ENCODE measurements around the gene CERS3. TPM values are rescaled to one million over a fixed set of nuclear protein-coding genes. Genes with fewer than 3 reads are reported as not detected.

CERS3 gene
- total RNA-seq, 2 experiments from 2014 or later: 0.60 to 0.62 TPM

GRCh38 chr15:100553468-100553867, 24.7 kb upstream of the CERS3 start:
- no peak overlapping the region for H3K27ac Mint-ChIP-seq
- H3K9me3 Mint-ChIP-seq: peaks cover 9% of the 10 kb centered on the region
- DNase-seq: no peak
- H3K36me3 Mint-ChIP-seq (ENCODE audit: low read depth): peaks cover 51% of the 10 kb centered on the region
- no peak overlapping the region for H3K4me3 Mint-ChIP-seq
- no peaks in the 10 kb centered on the region for H3K4me1 Mint-ChIP-seq
- ChIA-PET POLR2A (no interaction called here), CTCF (no interaction called here)
- no peaks in the 10 kb centered on the region for H3K27me3 Mint-ChIP-seq

GRCh38 chr15:100547961-100548360, 19.2 kb upstream of the CERS3 start:
- peaks cover 26% of the 10 kb centered on the region for H3K36me3 Mint-ChIP-seq (ENCODE audit: low read depth)
- ChIA-PET CTCF (no interaction called here), POLR2A (no interaction called here)
- peaks cover 8% of the 10 kb centered on the region for H3K9me3 Mint-ChIP-seq
- no peak for DNase-seq
- no peak overlapping the region for H3K4me3 Mint-ChIP-seq
- H3K27ac Mint-ChIP-seq: no peak overlapping the region
- H3K4me1 Mint-ChIP-seq: peaks cover 3% of the 10 kb centered on the region
- no peaks in the 10 kb centered on the region for H3K27me3 Mint-ChIP-seq

- CTCF ChIA-PET: no interaction called here
- POLR2A ChIA-PET: no interaction called here
These were observed 16.2 kb upstream of the CERS3 start for GRCh38 chr15:100544946-100545345.

GRCh38 chr15:100544338-100544841, 15.6 kb upstream of the CERS3 start:
- peaks cover 3% of the 10 kb centered on the region for H3K36me3 Mint-ChIP-seq (ENCODE audit: low read depth)
- peaks cover 3% of the 10 kb centered on the region for H3K9me3 Mint-ChIP-seq
- no peak for DNase-seq
- peaks cover 3% of the 10 kb centered on the region for H3K4me1 Mint-ChIP-seq
- no peaks in the 10 kb centered on the region for H3K27me3 Mint-ChIP-seq
- no peak overlapping the region for H3K4me3 Mint-ChIP-seq
- CTCF ChIA-PET: no interaction called here
- POLR2A ChIA-PET: no interaction called here
- no peak overlapping the region for H3K27ac Mint-ChIP-seq

More at GRCh38 chr15:100544946-100545345, 16.2 kb upstream of the CERS3 start:
- Mint-ChIP-seq H3K4me3 (no peak overlapping the region), H3K27ac (no peak overlapping the region), H3K9me3 (peaks cover 3% of the 10 kb centered on the region), H3K36me3 (ENCODE audit: low read depth) (peaks cover 3% of the 10 kb centered on the region), H3K4me1 (peaks cover 3% of the 10 kb centered on the region), H3K27me3 (no peaks in the 10 kb centered on the region)
- no peak for DNase-seq

- Mint-ChIP-seq H3K9me3 (peaks cover 13% of the 10 kb centered on the region), H3K36me3 (ENCODE audit: low read depth) (peaks cover 8% of the 10 kb centered on the region), H3K27me3 (no peaks in the 10 kb centered on the region), H3K4me3 (no peak overlapping the region), H3K27ac (no peak overlapping the region), H3K4me1 (peaks cover 3% of the 10 kb centered on the region)
- DNase-seq: no peak
- ChIA-PET POLR2A (no interaction called here), CTCF (no interaction called here)
These were observed 13.5 kb upstream of the CERS3 start for GRCh38 chr15:100542290-100542689.

- POLR2A ChIA-PET: no interaction called here
- Mint-ChIP-seq H3K27me3 (no peaks in the 10 kb centered on the region), H3K9me3 (peaks cover 13% of the 10 kb centered on the region), H3K36me3 (ENCODE audit: low read depth) (peaks cover 8% of the 10 kb centered on the region), H3K27ac (no peak overlapping the region), H3K4me1 (no peaks in the 10 kb centered on the region), H3K4me3 (no peak overlapping the region)
- DNase-seq: no peak
- CTCF ChIA-PET: no interaction called here
These were observed 8.6 kb upstream of the CERS3 start for GRCh38 chr15:100537331-100537730.

- Mint-ChIP-seq H3K27me3 (no peaks in the 10 kb centered on the region), H3K36me3 (ENCODE audit: low read depth) (peaks cover 8% of the 10 kb centered on the region)
These were observed 8.0 kb upstream of the CERS3 start for GRCh38 chr15:100536733-100537132.

GRCh38 chr15:100533886-100534285, 5.1 kb upstream of the CERS3 start:
- DNase-seq: no peak
- H3K27me3 Mint-ChIP-seq: no peaks in the 10 kb centered on the region
- CTCF ChIA-PET: no interaction called here
- POLR2A ChIA-PET: no interaction called here
- H3K9me3 Mint-ChIP-seq: peaks cover 6% of the 10 kb centered on the region
- peaks cover 13% of the 10 kb centered on the region for H3K4me1 Mint-ChIP-seq
- no peak overlapping the region for H3K27ac Mint-ChIP-seq
- H3K4me3 Mint-ChIP-seq: no peak overlapping the region
- peaks cover 3% of the 10 kb centered on the region for H3K36me3 Mint-ChIP-seq (ENCODE audit: low read depth)

More at GRCh38 chr15:100536733-100537132, 8.0 kb upstream of the CERS3 start:
- peaks cover 13% of the 10 kb centered on the region for H3K9me3 Mint-ChIP-seq
- H3K27ac Mint-ChIP-seq: no peak overlapping the region
- no peak overlapping the region for H3K4me3 Mint-ChIP-seq
- POLR2A ChIA-PET: no interaction called here
- no peaks in the 10 kb centered on the region for H3K4me1 Mint-ChIP-seq
- DNase-seq: no peak
- CTCF ChIA-PET: no interaction called here

- ChIA-PET CTCF (no interaction called here), POLR2A (no interaction called here)
- Mint-ChIP-seq H3K9me3 (no peaks in the 10 kb centered on the region), H3K4me3 (no peak overlapping the region), H3K4me1 (peaks cover 13% of the 10 kb centered on the region), H3K27me3 (no peaks in the 10 kb centered on the region), H3K27ac (no peak overlapping the region), H3K36me3 (ENCODE audit: low read depth) (no peaks in the 10 kb centered on the region)
- no peak for DNase-seq
These were observed 3.1 kb upstream of the CERS3 start for GRCh38 chr15:100531823-100532327.

GRCh38 chr15:100531204-100531603, 2.5 kb upstream of the CERS3 start:
- Mint-ChIP-seq H3K4me3 (no peak overlapping the region), H3K9me3 (no peaks in the 10 kb centered on the region), H3K27me3 (no peaks in the 10 kb centered on the region), H3K4me1 (peaks cover 13% of the 10 kb centered on the region), H3K36me3 (ENCODE audit: low read depth) (no peaks in the 10 kb centered on the region), H3K27ac (no peak overlapping the region)
- ChIA-PET CTCF (no interaction called here), POLR2A (no interaction called here)
- DNase-seq: no peak

GRCh38 chr15:100529556-100529955, 806 bp upstream of the CERS3 start:
- H3K27ac Mint-ChIP-seq: no peak overlapping the region
- ChIA-PET POLR2A (no interaction called here), CTCF (no interaction called here)
- DNase-seq: no peak
- no peaks in the 10 kb centered on the region for H3K27me3 Mint-ChIP-seq
- no peaks in the 10 kb centered on the region for H3K9me3 Mint-ChIP-seq
- H3K4me3 Mint-ChIP-seq: no peak overlapping the region
- peaks cover 13% of the 10 kb centered on the region for H3K4me1 Mint-ChIP-seq
- H3K36me3 Mint-ChIP-seq (ENCODE audit: low read depth): no peaks in the 10 kb centered on the region

GRCh38 chr15:100526027-100526481, 2.7 kb downstream of the CERS3 start:
- Mint-ChIP-seq H3K4me3 (no peak overlapping the region), H3K27ac (no peak overlapping the region), H3K36me3 (ENCODE audit: low read depth) (peaks cover 3% of the 10 kb centered on the region), H3K27me3 (no peaks in the 10 kb centered on the region), H3K9me3 (peaks cover 4% of the 10 kb centered on the region), H3K4me1 (peaks cover 17% of the 10 kb centered on the region)
- DNase-seq: no peak
- CTCF ChIA-PET: interaction anchor here (1.2 kb wide), 1 partner anchor 45 kb away, joined by 3 read pairs; no protein-coding TSS in a partner anchor
- POLR2A ChIA-PET: no interaction called here

- no peak for DNase-seq
- Mint-ChIP-seq H3K27me3 (no peaks in the 10 kb centered on the region), H3K27ac (no peak overlapping the region), H3K36me3 (ENCODE audit: low read depth) (peaks cover 6% of the 10 kb centered on the region), H3K4me1 (peaks cover 23% of the 10 kb centered on the region), H3K9me3 (peaks cover 4% of the 10 kb centered on the region), H3K4me3 (no peak overlapping the region)
- ChIA-PET POLR2A (no interaction called here), CTCF (interaction anchor here (1.2 kb wide), 1 partner anchor 46 kb away, joined by 3 read pairs; no protein-coding TSS in a partner anchor)
These were observed 3.3 kb downstream of the CERS3 start for GRCh38 chr15:100525436-100525835.

GRCh38 chr15:100524326-100524725, 4.4 kb downstream of the CERS3 start:
- Mint-ChIP-seq H3K4me1 (peaks cover 24% of the 10 kb centered on the region), H3K36me3 (ENCODE audit: low read depth) (peaks cover 10% of the 10 kb centered on the region), H3K4me3 (no peak overlapping the region), H3K27ac (no peak overlapping the region), H3K9me3 (peaks cover 7% of the 10 kb centered on the region), H3K27me3 (no peaks in the 10 kb centered on the region)
- POLR2A ChIA-PET: no interaction called here
- CTCF ChIA-PET: no interaction called here
- no peak for DNase-seq

Data from activated CD4-positive, alpha-beta T cell treated with anti-CD3 and anti-CD28 coated beads, Interleukin-2, amount 10 ng/mL, durations not matched to agents 7 days and 5 days (primary cell).